Islet of Langerhans (tissue), 1 donor: Measurements from ENCODE around the gene SFN.

Experiments
- FAIRE-seq: peaks from one replicate; lab custom pipeline; 2011; peaks lifted over from hg19 to GRCh38; lab: Jason Lieb, UNC

SFN gene

DNA sequence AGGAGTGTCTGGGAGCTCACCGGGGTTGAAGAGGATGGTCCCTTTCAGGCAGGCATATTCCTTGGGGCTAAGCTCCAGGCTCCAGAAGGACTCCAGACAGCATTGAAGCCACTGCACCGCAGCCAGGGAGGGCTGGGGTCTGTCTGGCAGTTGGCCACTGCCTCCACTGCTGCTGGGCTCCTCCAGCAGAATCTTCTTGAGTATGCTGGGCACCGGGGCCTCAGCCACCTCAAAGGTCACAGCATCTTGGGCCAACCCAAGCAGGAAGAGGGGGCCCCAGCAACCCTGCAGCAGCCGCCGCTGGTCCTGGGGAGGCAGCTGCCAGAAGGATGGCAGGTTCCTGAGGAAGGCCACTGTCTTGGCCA is 50.4 kb downstream of the SFN start:
- FAIRE-seq, result no peak
